Activated T-cell treated with anti-CD3 and anti-CD28 coated beads for 1 hour (primary cell): ENCODE measurements around the gene RBM6.
A peak's percentile ranks its signal among the peaks of the same experiment; 100 is the strongest.

Experiments
- DNase-seq: peaks from one replicate; pipeline ENCODE4 v3.0.0-alpha.2; 2020; ENCODE audit warnings: low read depth

Gene RBM6

GRCh38 chr3:50095352-50095998, 155.5 kb downstream of the RBM6 start:
- no peak for DNase-seq

- no peak for DNase-seq
Observed at GRCh38 chr3:50100386-50100785, 160.4 kb downstream of the RBM6 start.

GRCh38 chr3:50100956-50101845, 161.3 kb downstream of the RBM6 start:
- no peak for DNase-seq

- no peak for DNase-seq
Observed at GRCh38 chr3:50102558-50102957, 162.6 kb downstream of the RBM6 start.

GRCh38 chr3:50111757-50112156, 171.8 kb downstream of the RBM6 start:
- no peak for DNase-seq

GRCh38 chr3:50112462-50112861, 172.5 kb downstream of the RBM6 start:
- DNase-seq = no peak

- no peak for DNase-seq
Observed at GRCh38 chr3:50117120-50117519, 177.2 kb downstream of the RBM6 start.

- DNase-seq = no peak
Observed at GRCh38 chr3:50118237-50118636, 178.3 kb downstream of the RBM6 start.

GRCh38 chr3:50119786-50120185, 179.8 kb downstream of the RBM6 start:
- no peak for DNase-seq

GRCh38 chr3:50120364-50121071, 180.6 kb downstream of the RBM6 start:
- DNase-seq = no peak

GRCh38 chr3:50121072-50122032, 181.4 kb downstream of the RBM6 start:
- peak; percentile 57 for DNase-seq

GRCh38 chr3:50122071-50122470, 182.1 kb downstream of the RBM6 start:
- no peak for DNase-seq

- no peak for DNase-seq
Observed at GRCh38 chr3:50122661-50123391, 182.9 kb downstream of the RBM6 start.

- DNase-seq = no peak
Observed at GRCh38 chr3:50123394-50124051, 183.6 kb downstream of the RBM6 start.

GRCh38 chr3:50124052-50124799, 184.3 kb downstream of the RBM6 start:
- no peak for DNase-seq

GRCh38 chr3:50124800-50125178, 184.8 kb downstream of the RBM6 start:
- DNase-seq = no peak

- DNase-seq = no peak
Observed at GRCh38 chr3:50125541-50126286, 185.8 kb downstream of the RBM6 start.

- DNase-seq = no peak
Observed at GRCh38 chr3:50126287-50127211, 186.6 kb downstream of the RBM6 start.
